DND-41 (cell line): ENCODE measurements around the gene RNF4.

ENCODE experiments used
- EZH2 ChIP-seq: IDR thresholded peaks from 3 replicates; pipeline ENCODE4 v1.6.1; 2012; ENCODE audit warnings: borderline replicate concordance, low read depth, mild to moderate bottlenecking, moderate library complexity, low read length, inconsistent platforms; ENCODE audit not compliant: severe bottlenecking
- TF ChIP-seq, protein P1 (sequence below): IDR thresholded peaks from 2 replicates; pipeline ENCODE4 v1.5.1; 2012; ENCODE audit warnings: borderline replicate concordance, low read length, moderate library complexity, mild to moderate bottlenecking; ENCODE audit not compliant: poor library complexity, severe bottlenecking; ENCODE audit errors: extremely low read depth

DNA sequence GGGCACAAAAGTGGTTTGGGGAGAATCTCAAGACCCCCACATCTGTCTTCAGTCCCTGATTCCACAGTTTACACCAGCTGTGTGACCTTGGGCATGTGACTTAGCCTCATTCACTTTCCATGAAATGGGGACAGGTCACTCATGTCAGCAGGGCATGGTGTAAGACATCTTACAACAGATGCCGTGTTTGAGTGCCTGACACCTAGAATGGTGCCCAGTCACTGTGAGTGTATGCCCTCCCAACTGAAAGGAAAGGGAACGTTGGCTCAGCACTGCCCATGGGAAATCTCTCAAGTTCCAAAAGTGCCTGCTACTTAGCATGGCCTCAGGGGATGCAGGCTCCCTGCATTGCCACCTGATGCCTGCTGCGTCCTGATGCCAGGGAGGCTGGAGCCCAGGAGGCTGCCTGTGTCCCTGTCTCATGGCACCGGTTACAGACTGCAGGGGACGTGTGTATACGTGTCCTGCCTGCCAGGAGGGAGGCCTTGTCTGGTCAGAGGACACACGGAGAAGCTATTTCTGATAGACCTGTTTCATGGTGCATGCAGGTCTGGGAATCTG is 32.2 kb downstream of the RNF4 start:
- TF ChIP-seq, protein P1, sequence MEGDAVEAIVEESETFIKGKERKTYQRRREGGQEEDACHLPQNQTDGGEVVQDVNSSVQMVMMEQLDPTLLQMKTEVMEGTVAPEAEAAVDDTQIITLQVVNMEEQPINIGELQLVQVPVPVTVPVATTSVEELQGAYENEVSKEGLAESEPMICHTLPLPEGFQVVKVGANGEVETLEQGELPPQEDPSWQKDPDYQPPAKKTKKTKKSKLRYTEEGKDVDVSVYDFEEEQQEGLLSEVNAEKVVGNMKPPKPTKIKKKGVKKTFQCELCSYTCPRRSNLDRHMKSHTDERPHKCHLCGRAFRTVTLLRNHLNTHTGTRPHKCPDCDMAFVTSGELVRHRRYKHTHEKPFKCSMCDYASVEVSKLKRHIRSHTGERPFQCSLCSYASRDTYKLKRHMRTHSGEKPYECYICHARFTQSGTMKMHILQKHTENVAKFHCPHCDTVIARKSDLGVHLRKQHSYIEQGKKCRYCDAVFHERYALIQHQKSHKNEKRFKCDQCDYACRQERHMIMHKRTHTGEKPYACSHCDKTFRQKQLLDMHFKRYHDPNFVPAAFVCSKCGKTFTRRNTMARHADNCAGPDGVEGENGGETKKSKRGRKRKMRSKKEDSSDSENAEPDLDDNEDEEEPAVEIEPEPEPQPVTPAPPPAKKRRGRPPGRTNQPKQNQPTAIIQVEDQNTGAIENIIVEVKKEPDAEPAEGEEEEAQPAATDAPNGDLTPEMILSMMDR = no peak
- no peak for TF ChIP-seq EZH2
